HG03280 (cell line): ENCODE results near the gene PRR3.

ENCODE experiments used
- ATAC-seq: cut with Tn5 transposase; IDR thresholded peaks from one replicate; pipeline ENCODE4 v1.9.1; 2021; ENCODE audit warnings: mild to moderate bottlenecking, moderate library complexity; ENCODE audit not compliant: unreplicated experiment

The PRR3 gene

GRCh38 chr6:30611150-30611855 is 54.2 kb downstream of the PRR3 start:
- ATAC-seq, result no peak

- no peak for ATAC-seq
These were observed 54.7 kb downstream of the PRR3 start for GRCh38 chr6:30611856-30612194.

- ATAC-seq, result no peak
These were observed 55.1 kb downstream of the PRR3 start for GRCh38 chr6:30612213-30612612.

- no peak for ATAC-seq
These were observed 55.7 kb downstream of the PRR3 start for GRCh38 chr6:30612687-30613248.
